ENCODE results near the gene TAP1.
"Not testable (repeated sequence)": the region's sequence is repeated elsewhere in the genome, so short reads cannot be mapped to it uniquely, and the experiment has no call there.

Gene TAP1, protein sequence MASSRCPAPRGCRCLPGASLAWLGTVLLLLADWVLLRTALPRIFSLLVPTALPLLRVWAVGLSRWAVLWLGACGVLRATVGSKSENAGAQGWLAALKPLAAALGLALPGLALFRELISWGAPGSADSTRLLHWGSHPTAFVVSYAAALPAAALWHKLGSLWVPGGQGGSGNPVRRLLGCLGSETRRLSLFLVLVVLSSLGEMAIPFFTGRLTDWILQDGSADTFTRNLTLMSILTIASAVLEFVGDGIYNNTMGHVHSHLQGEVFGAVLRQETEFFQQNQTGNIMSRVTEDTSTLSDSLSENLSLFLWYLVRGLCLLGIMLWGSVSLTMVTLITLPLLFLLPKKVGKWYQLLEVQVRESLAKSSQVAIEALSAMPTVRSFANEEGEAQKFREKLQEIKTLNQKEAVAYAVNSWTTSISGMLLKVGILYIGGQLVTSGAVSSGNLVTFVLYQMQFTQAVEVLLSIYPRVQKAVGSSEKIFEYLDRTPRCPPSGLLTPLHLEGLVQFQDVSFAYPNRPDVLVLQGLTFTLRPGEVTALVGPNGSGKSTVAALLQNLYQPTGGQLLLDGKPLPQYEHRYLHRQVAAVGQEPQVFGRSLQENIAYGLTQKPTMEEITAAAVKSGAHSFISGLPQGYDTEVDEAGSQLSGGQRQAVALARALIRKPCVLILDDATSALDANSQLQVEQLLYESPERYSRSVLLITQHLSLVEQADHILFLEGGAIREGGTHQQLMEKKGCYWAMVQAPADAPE

DNA sequence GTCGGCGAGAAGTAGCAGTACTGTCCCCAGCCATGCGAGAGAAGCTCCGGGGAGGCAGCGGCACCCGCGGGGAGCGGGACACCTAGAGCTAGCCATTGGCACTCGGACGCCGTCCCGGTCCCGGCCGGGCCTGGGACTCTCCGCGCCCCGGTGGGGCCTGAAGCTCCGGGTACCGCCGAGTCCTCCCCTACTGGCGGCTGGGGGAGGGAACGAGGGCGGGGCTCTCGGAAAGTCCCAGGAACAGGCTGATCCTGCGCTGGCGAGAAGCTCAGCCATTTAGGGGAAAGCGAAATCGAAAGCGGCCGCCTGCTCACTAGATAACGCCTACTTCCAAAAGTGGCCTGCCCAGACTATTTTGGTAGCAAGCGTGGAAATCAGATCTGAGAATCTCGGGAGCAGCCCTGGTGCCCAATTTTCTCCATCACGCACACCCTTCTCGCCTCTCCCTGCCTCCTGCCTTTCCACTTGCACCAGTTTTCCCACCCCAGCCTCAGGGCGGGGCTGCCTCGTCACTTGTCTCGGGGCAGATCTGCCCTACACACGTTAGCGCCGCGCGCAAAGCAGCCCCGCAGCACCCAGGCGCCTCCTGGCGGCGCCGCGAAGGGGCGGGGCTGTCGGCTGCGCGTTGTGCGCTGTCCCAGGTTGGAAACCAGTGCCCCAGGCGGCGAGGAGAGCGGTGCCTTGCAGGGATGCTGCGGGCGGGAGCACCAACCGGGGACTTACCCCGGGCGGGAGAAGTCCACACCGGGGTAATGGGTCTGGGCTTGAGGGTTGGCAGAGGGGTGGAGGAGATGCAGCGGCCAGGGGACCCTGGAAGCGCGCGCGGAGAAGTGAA, at the start of gene TAP1, which contains the start of gene PSMB9:
Gene TAP1 (minus strand): TSS at position 164 of the 835 bp plus-strand sequence. CDS start 68 bp downstream, at position 96.
Gene PSMB9 (plus strand): TSS at position 652 of the 835 bp plus-strand sequence. CDS start 38 bp downstream, at position 690.
- H3K27ac Mint-ChIP-seq, result peak within 1 kb of the TSS; percentile 100
- no peaks in the 10 kb centered on the region for H3K9me3 Mint-ChIP-seq
- no peaks in the 10 kb centered on the region for H3K27me3 Mint-ChIP-seq
- H3K4me3 Mint-ChIP-seq, result peak within 1 kb of the TSS; percentile 97
- peaks cover 63% of the 10 kb centered on the region for H3K4me1 Mint-ChIP-seq (ENCODE audit: low read depth)
- H3K36me3 Mint-ChIP-seq (ENCODE audit: low read depth), result peaks cover 94% of the 10 kb centered on the region
- peak; percentile 96 for DNase-seq

- Mint-ChIP-seq H3K27me3 (no peaks in the 10 kb centered on the region), H3K9me3 (no peaks in the 10 kb centered on the region), H3K27ac (peak overlapping the region; percentile 98), H3K4me3 (peak overlapping the region; percentile 97), H3K36me3 (ENCODE audit: low read depth) (peaks cover 31% of the 10 kb centered on the region), H3K4me1 (ENCODE audit: low read depth) (peaks cover 33% of the 10 kb centered on the region)
- no peak for DNase-seq
Measured at GRCh38 chr6:32895006-32895345, 41.5 kb upstream of the TAP1 start.

DNA sequence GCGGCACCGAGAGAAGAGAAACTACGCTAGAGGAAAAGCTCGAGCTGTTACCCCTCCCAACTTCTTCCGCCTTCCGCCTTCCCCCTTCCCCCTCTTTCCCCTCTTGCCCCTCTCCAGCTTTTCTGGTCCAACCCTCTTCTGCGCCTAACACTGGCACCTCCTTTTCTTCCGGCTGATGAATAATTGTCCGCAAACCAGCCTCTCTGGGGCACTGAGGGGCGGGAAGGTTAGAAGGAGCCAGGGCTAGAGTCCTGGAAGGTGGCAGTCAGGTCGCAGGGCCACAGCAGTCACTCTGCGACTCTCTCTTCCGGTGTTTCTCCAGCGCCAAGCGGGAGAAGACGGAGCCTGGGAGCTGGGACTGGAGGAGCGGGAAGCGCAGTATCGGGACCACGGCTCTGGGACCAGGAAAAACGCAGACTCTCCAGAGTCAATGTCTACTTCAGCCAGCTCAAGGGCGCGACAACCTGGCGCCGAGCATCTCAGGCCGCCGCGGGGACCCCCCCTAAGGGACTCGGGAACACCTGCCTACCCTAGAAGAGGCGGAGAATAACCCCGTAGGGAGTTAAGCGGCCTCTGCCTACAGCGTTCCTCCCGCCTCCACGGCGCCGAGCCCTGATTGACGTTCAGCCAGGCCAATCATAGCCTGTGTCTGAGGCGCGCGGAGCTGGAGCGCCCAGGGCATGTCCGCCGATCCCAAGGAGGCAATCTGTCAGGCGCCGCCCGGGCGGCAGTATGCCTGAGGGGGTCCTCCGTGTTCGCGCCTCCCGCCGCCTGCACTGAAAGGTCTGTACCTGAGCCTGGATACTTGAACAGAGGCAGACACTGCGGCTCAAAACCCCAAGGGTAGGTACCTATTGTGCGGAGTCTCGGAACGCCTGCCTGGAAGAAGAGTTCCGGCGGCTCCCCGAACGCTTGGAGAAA, 40.8 kb upstream of the TAP1 start:
- Mint-ChIP-seq H3K4me3 (peak overlapping the region; percentile 97), H3K27ac (peak overlapping the region; percentile 98), H3K9me3 (no peaks in the 10 kb centered on the region), H3K4me1 (ENCODE audit: low read depth) (peaks cover 33% of the 10 kb centered on the region), H3K36me3 (ENCODE audit: low read depth) (peaks cover 31% of the 10 kb centered on the region), H3K27me3 (no peaks in the 10 kb centered on the region)
- peak; percentile 99 for DNase-seq

- Mint-ChIP-seq H3K9me3 (no peaks in the 10 kb centered on the region), H3K27ac (no peak overlapping the region), H3K4me1 (ENCODE audit: low read depth) (peaks cover 12% of the 10 kb centered on the region), H3K4me3 (no peak overlapping the region), H3K27me3 (no peaks in the 10 kb centered on the region), H3K36me3 (ENCODE audit: low read depth) (peaks cover 15% of the 10 kb centered on the region)
- DNase-seq, result no peak
Measured at GRCh38 chr6:32890831-32891230, 37.3 kb upstream of the TAP1 start.

DNA sequence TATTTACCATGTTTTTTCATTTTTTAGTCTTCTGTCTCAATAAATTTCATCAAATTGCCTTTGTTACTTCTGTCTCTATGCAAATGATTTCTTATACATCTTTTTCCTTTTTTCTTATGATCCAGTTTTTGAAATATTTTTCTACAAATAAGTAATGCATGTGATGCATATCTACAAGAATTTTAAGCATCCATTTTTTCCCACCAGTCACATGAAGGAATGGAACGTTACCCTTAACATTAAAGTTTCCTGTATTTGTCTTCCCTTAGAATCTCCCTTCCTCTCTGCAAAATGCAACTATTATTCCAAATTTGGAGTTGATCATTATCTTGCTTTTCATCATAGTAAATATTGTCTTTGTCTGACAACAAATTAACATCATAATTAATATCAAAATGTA, 36.0 kb upstream of the TAP1 start:
- no peaks in the 10 kb centered on the region for H3K27me3 Mint-ChIP-seq
- peaks cover 3% of the 10 kb centered on the region for H3K36me3 Mint-ChIP-seq (ENCODE audit: low read depth)
- H3K9me3 Mint-ChIP-seq, result no peaks in the 10 kb centered on the region
- H3K4me3 Mint-ChIP-seq, result no peak overlapping the region
- no peak overlapping the region for H3K27ac Mint-ChIP-seq
- H3K4me1 Mint-ChIP-seq (ENCODE audit: low read depth), result peaks cover 5% of the 10 kb centered on the region
- DNase-seq, result no peak

GRCh38 chr6:32888576-32888975, 35.1 kb upstream of the TAP1 start:
- Mint-ChIP-seq H3K4me1 (ENCODE audit: low read depth) (peaks cover 3% of the 10 kb centered on the region), H3K4me3 (no peak overlapping the region), H3K36me3 (ENCODE audit: low read depth) (no peaks in the 10 kb centered on the region)

DNA sequence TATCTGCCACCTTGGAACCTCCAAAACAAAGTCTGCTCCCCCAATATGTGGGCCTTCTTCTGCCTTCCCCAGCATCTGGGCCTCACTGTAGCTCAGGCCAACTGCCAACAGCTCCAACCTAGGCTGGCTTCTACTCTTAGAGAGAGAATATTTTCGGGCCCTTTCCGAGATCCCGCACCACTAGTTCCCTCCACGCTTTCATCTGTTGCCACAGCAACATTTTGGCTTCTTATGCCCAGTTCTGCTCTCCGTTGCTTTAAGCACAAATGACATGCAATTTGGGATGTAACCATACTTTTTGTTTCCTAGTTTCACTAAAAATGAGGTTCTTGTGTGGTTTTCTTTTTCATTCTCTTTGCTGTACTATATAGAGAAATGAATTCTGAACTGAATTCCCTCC, 34.1 kb upstream of the TAP1 start:
- Mint-ChIP-seq H3K27ac (no peak overlapping the region), H3K27me3 (no peaks in the 10 kb centered on the region), H3K4me1 (ENCODE audit: low read depth) (peaks cover 8% of the 10 kb centered on the region), H3K9me3 (no peaks in the 10 kb centered on the region), H3K4me3 (no peak overlapping the region), H3K36me3 (ENCODE audit: low read depth) (no peaks in the 10 kb centered on the region)
- DNase-seq, result no peak

More at GRCh38 chr6:32888576-32888975, 35.1 kb upstream of the TAP1 start:
- no peak for DNase-seq
- no peaks in the 10 kb centered on the region for H3K9me3 Mint-ChIP-seq
- H3K27ac Mint-ChIP-seq, result no peak overlapping the region
- H3K27me3 Mint-ChIP-seq, result no peaks in the 10 kb centered on the region

DNA sequence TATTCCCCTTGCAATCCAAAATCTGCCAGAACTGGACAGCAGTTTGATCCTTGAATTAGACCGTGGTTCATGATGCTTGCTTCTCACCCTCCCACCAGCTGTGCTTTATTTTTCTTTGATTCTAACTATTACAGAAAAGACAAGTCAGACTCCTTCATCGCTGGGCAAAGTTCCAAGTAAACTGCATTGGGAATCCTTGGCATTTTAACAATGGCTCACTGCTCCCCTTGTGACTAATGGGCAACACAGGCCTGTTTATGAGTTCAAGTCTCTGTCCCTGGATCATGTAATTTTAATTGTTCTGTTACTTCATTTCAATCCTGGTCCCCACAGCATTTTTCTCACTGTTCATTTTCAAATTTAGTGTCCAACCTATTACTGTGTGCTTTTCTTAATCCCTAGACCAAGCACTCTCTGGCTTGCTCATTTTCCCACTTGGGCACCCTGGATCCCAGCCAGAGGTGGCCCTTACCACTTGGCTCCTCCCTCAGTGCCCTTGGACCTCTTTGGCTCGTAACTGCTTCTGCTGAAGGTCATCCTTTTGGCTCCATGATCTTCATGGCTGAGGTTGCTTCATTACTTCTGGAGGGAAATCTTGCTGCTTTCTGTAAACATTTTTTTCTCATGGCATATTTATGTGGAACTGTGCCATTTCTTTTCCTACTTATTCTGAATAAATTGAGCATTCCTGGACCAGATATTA, 33.3 kb upstream of the TAP1 start:
- no peak for DNase-seq
- Mint-ChIP-seq H3K4me3 (no peak overlapping the region), H3K27me3 (no peaks in the 10 kb centered on the region), H3K36me3 (ENCODE audit: low read depth) (no peaks in the 10 kb centered on the region), H3K9me3 (no peaks in the 10 kb centered on the region), H3K4me1 (ENCODE audit: low read depth) (peaks cover 11% of the 10 kb centered on the region), H3K27ac (no peak overlapping the region)

DNA sequence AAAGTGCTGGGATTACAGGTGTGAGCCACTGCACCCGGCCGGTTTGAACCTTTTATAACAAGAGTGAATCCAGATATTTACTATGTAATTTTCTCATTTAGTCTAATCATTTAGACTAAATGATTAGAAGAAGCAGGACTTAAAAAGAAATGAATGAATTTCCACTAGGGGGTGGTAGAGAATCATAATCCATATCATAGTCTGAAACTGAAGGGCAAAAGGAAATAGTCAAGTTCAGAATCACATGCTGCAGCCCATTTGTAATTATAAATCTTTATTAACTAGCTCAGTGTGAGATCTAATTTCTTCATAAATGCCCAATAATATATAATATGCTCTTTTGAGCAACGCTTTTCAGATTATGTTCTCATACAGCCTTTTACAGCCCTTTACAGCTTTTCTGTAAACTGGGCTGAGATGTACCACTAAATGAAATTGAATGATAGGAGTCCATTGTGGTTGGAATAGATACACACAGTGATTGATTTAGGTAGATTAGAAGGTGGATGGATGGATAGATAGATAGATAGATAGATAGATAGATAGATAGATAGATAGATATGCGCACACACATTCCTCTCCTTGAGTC, 32.3 kb upstream of the TAP1 start:
- no peak for DNase-seq
- Mint-ChIP-seq H3K4me1 (ENCODE audit: low read depth) (peaks cover 13% of the 10 kb centered on the region), H3K36me3 (ENCODE audit: low read depth) (no peaks in the 10 kb centered on the region), H3K27ac (no peak overlapping the region), H3K4me3 (no peak overlapping the region), H3K27me3 (no peaks in the 10 kb centered on the region), H3K9me3 (no peaks in the 10 kb centered on the region)

DNA sequence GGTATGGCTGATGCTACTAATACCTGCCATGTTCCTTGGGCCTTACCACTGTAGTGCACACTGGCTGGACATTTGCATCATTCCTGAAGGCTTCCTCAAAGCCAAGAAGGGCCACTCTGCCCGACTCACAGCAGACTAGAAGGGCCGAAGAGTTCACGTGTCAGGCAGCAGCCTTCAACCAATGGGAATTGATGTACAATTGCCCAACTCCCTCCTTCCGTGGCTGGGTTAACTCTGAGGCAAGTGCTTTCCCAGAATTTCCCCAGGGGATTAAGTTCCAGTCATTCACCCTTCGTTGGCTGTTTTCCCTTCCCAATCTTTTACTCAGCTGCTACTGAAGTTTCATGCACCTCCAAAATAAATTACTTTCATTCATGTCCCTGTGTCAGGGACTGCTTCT, 30.3 kb upstream of the TAP1 start:
- no peak for DNase-seq
- Mint-ChIP-seq H3K9me3 (no peaks in the 10 kb centered on the region), H3K27ac (no peak overlapping the region), H3K4me1 (ENCODE audit: low read depth) (peaks cover 13% of the 10 kb centered on the region), H3K4me3 (no peak overlapping the region), H3K27me3 (no peaks in the 10 kb centered on the region), H3K36me3 (ENCODE audit: low read depth) (peaks cover 10% of the 10 kb centered on the region)

- peaks cover 10% of the 10 kb centered on the region for H3K36me3 Mint-ChIP-seq (ENCODE audit: low read depth)
- no peaks in the 10 kb centered on the region for H3K9me3 Mint-ChIP-seq
- H3K4me1 Mint-ChIP-seq (ENCODE audit: low read depth), result peaks cover 13% of the 10 kb centered on the region
- H3K4me3 Mint-ChIP-seq, result no peak overlapping the region
- no peak for DNase-seq
- H3K27me3 Mint-ChIP-seq, result no peaks in the 10 kb centered on the region
- peak overlapping the region; percentile 63 for H3K27ac Mint-ChIP-seq
Measured at GRCh38 chr6:32882879-32883250, 29.4 kb upstream of the TAP1 start.

DNA sequence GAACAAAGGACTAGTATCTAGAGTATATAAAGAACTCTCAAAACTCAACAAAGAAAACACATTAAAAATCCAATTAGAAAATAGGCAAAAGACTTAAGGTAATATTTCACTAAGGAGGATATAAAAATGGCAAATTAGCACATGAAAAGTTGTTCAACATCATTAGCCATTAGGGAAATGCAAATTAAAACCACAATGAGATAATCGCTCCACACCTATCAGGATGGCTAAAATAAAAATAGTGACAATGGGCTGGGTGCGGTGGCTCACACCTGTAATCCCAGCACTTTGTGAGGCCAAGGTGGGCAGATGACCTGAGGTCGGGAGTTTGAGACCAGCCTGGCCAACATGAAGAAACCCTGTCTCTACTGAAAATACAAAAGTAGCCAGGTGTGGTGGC, 27.5 kb upstream of the TAP1 start:
- not testable (repeated sequence) for DNase-seq; H3K9me3 Mint-ChIP-seq; H3K27ac Mint-ChIP-seq; H3K36me3 Mint-ChIP-seq (ENCODE audit: low read depth); H3K27me3 Mint-ChIP-seq; H3K4me3 Mint-ChIP-seq
- peaks cover 19% of the 10 kb centered on the region for H3K4me1 Mint-ChIP-seq (ENCODE audit: low read depth)

GRCh38 chr6:32879691-32880090, 26.2 kb upstream of the TAP1 start:
- Mint-ChIP-seq H3K4me1 (ENCODE audit: low read depth) (peaks cover 19% of the 10 kb centered on the region), H3K36me3 (ENCODE audit: low read depth) (peaks cover 10% of the 10 kb centered on the region), H3K4me3 (no peak overlapping the region), H3K27ac (no peak overlapping the region), H3K27me3 (no peaks in the 10 kb centered on the region), H3K9me3 (no peaks in the 10 kb centered on the region)
- no peak for DNase-seq
